G401.6 (cell line): Measurements from ENCODE around the gene CREB3.

Source experiments
- FAIRE-seq: peaks from 2 replicates; lab custom pipeline; 2012; peaks lifted over from hg19 to GRCh38; lab: Jason Lieb, UNC

The CREB3 gene

DNA sequence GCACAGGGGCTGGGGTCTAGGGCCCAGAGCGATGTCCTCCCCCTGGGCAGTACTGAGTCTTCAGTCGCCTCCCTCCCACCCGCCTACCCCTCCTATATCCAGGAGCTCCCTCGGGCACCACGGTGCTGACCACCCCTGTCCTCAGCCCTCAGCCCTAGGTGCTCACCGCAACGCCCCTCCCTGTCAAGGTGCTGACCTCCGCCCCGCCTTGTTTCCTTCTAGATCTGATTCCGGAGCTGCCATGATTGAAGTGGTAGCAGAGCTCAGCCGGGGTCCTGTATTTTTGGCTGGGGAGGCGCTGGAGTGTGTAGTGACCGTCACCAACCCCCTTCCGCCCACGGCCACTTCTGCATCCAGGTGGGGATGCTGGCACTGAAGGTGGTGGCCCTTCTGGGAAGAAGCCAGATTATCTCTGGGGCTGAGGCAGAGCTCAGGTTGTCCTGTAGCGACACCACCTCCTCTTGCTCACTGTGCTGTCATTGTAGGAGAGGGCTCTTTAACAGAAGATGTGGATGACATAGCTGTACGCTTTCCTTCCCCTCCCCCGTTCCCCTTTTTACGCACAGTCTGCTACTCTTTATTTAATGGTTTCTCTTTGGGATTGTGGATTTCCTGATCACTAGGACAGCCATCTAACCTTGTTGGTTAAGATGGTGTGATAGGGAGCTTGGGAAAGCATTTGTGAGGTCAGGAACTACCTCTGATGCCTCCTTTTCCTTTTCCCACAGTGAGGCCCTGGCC, 17.2 kb downstream of the CREB3 start:
- no peak for FAIRE-seq

DNA sequence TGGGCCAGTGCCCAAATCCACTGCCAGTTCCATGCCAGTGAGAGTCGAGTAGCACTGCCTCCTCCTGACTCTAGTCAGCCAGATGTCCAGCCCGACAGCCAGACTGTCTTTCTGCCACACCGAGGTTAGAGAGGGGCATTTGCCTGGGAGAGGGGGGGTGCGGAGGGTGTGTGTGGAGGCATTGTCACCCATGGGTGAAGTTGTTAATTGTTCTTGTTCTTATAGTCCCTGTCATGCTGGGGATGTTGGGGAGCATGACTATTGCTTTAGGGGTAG, 17.7 kb downstream of the CREB3 start:
- no peak for FAIRE-seq

DNA sequence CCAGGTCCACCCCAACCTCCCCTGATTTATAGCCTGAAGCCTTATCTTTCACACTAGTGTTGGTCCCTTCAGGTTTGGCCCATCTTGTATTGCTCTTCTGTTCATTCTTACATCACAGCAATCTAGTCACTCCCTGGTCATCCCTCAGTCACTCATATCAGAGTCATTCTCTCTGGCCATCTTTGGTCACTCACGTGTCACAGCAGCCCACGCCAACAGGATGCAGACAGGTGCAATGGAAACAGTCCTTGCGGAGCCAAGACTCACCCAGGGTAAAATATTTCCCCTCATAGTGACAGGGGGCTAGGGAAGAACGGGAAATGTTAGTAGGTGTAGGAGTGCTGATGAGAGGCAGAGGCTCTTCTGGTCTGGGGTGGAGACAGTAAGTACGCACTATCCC, 21.0 kb downstream of the CREB3 start:
- FAIRE-seq, result no peak

DNA sequence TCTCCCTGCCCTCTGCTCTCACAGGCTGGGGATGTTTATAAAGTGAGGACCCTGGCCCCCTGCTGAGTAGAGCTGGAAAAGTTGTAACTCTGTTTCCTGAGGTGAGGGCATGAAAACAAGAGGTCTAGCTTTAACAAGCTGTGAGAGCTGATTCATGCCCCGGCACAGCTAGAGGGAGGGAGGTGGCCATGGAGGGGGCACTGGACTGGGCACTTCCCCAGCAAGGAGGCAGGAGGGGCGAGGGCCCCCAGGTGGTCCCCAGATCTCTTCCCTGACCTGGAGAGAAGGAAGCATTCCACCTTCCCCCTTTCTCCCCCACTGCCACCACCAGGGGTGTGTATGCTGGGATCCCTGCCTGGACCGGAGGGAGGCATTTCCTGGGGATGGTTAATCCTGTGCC, 21.8 kb downstream of the CREB3 start, which contains the start of gene MSMP:
TSS of gene MSMP (minus strand) at position 13 of the 400 bp plus-strand sequence. CDS start 147 bp downstream, outside the sequence.
- FAIRE-seq, result no peak

DNA sequence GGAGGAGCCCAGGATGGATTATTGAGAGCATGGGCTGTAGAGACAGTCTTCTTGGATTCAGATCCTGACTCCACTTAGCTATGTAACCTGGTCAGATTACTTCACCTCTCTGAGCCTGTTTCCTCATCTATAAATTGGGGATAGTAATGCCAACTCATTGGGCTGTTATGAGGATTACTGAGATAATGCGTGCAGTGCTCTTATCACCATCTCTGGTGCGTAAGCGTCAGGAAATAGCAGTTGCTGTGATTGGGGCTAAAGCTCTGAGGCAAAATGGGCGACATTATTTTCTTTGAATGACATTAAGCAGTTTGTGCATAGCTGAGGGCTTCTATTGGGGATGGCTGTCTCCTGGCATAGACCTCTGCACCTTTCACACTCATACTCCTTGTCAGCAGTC, 22.6 kb downstream of the CREB3 start:
- no peak for FAIRE-seq

DNA sequence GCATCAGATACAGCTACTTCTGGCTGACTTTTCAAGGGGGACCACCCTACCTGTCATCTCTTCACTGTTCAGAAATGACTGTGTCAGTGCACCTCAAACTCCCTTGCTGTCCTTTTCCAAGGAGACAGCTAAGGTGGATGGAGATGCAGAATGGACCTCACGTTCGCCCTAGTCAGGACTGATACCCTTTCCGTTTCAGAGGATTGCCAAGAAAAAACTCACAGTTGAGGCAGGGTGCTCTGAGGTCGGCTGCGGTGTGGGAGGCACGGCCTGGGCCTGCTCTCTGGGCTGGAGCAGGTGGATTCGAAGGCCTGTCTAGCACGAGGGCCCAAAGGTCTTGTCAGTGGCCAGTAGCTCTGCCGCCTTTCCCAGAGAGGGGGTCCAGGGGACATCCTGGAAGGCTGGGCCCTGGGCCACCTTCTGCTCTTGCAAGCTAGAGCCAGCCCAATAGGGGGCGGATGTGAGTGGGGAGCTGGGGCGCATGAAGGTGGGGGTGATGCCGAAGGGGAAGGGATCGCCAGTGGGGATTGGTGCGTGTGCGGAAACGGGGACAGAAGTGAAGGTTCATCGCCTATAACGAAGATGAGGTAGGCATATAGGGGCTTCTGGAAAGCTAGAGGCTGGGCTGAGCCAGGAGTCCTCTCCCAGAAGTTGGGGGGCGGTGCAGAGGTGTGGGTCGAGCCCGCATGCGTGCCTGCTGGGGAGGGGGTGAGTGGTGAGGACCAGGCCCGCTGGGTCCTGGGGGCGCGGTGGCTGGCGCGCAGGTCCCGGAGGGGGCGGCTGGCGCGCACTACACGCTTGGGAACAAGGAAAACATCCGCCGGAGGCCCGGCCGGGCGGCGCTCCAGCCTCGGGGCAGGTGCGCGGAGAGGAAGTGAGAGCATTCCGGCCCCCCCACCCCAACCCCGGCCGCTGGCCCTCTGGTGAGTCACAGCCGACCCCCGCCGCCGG, 24.1 kb downstream of the CREB3 start:
- no peak for FAIRE-seq

DNA sequence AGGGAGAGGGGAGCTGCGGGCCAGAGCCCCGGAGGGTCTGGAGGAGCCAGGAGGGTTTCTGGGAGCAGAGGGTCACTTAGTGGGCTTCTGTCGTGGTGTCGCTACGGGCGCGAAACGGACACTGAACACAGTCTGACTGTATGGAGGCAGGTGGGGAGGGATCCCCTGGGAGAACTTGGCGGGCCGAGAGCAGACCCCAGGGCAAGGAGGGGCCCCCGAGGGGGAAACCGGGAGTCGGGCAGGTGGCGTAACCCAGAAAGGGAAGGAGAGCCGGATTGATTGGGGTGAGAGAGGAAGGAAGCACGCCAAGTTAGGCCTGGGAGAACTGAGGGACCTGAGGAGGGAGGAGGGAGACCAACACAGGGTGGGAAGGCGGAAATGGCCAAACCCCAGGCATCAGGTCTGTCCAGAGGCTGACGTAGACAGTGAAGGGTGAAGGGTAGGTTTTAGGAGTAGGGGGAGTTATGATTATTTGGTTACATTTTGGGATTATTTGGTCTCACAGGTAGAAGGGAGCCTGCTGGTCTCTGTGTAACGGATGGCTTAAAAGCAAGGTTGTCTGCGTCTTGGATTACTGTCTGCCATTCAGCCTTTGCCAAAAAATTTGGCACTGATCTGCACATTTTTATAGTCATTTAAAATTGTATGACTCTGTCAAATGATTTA, 24.9 kb downstream of the CREB3 start:
- no peak for FAIRE-seq

DNA sequence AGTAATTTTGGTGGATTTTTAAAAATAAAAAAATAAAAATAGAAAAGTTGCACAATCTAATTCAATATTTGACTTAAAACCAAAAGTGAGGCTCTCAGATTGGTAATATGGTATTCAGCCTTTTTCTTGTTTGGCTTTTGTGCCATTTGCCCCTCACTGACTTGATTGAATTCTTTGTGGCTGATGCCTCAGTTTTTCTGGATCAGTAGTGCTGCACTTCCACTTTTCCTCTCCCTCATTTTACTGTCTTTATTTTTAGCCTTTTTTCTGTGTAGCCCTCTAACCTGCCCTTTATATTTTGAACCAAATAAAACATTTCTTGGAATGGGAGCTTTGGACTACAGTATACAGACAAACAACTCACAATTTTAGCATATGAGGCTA, 25.4 kb downstream of the CREB3 start:
- FAIRE-seq, result no peak

DNA sequence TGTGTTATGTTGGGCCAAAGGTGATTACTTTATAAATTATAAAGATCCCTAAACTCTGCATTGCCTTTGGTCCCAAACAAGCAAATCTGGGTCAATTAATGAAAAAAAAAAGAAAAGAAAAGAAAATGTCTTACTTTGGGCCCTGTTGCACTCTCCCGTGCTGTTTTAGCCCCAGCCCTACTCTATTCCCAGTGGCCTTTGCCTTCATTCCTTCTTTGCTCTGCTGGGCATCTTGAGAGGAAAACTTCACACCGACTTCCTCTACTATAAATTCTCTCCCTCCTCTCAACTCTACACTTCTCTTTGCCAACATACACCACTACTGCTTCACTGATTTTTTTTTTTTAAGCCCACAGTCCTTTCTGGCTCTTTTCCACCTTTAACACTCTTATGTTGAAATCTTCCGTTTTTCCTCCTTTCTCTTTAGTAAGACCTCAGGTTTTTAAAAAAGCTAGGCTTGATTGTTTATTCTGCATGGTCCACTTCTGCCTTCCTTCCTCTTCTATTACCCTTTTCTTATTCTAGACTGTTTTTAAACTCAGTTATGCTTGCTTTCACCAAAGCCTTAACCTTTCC, 26.1 kb downstream of the CREB3 start:
- no peak for FAIRE-seq

DNA sequence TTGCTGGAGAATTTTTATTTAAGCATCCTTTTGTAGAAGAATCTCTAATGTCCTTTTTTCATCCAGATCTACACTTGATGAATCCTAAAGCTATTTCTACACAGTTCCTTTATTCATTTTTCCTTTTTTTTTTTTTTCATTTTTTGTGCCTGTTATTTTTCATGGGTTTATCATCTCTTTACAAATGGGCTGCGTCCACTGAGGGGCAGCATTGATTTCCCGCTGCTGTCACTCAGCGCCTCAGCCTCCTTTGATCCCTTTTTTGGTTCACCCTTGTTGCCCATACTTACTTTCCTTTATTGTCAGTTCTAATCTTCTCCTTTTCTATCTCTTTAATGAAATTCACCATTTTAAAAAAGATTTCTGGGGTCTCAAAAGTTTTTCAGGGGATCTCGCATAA, 27.3 kb downstream of the CREB3 start:
- no peak for FAIRE-seq

DNA sequence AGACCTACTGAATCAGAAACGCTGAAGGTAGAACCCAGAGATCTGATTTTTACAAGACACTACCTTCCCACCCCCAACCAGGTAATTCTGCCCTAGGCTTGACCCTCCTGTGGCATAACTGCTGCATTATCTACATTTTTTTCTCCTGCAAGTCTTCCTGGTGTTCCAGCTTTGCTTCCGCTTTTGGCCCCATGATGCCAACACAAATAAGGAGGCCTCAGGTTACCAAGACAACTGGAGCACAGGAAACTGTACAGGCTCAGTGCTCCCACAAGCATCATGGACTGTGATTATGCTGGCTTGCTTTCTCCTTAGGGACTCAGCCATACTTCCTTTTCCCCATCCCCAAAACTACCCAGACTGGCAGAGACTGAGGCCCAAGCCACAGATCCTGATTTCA, 28.2 kb downstream of the CREB3 start:
- no peak for FAIRE-seq

DNA sequence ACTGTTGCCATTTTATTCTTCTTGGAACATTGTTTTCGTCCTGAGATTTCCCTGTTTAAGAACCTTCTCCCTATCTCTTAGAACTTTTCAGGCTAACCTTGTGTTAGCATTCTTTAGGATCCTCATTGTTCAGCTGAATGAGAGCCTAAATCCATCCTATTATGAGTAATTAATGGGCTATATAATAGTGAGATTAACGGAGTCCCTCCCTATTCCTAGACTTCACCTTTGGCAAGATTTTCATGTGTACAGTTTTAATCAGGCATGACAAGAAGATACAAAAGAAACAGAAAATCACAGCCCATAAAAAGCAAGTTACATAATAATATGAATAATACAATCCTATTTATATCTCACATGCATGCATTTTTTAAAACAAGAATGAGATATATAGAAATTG, 30.7 kb downstream of the CREB3 start:
- FAIRE-seq, result no peak

DNA sequence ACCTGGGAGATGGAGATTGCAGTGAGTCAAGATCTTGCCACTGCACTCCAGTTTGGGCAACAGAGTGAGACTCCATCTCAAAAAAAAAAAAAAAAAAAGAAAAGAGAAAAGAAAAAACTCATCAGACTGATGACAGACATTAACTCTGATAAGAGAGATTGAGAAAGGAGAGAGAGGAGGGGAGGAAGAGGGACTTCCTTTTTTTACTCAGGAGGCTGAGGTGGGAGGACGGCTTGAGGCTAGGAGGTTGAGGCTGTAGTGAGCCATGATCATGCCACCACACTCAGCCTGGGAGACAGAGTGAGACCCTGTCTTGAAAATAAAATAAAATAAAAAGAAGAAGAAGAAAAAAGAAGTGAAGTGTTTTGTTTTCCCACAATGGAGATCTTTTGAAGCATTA, 31.3 kb downstream of the CREB3 start:
- FAIRE-seq, result no peak

DNA sequence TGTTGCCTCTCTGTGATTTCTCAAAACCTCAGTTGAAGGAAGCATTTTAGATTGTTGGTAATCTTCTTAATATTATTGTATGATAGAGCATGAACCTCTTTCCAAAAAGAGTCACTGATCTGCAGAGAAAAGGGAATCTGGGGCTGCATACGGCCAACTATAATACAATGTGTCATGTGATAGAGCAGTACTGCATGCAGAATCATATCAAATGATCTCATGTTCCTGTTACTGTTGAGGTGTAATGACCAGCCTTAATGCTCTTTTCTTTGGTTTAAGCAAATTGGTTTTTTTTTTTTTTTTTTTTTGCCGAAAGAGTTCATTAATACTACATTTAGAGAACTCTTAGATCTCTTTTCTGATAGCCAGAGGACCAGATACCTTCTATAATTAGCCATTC, 34.5 kb downstream of the CREB3 start:
- FAIRE-seq, result no peak

DNA sequence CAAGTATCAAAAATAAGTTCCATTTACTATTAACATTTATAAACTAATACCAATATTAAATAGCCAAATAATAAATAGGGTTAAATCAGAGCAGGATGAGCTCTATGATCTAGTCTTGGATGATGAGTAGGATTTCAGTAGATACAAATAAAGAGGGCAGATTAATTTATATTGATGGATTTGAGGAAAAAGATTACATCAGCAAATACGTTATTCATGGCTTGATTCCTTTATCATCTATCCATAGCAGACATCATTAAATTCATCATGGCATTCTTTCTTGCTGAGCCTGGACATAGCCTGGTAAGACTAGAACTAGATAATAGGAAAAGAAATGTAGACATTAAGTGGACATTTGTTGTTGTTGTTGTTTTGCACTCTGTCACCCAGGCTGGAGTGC, 35.0 kb downstream of the CREB3 start:
- FAIRE-seq, result no peak

DNA sequence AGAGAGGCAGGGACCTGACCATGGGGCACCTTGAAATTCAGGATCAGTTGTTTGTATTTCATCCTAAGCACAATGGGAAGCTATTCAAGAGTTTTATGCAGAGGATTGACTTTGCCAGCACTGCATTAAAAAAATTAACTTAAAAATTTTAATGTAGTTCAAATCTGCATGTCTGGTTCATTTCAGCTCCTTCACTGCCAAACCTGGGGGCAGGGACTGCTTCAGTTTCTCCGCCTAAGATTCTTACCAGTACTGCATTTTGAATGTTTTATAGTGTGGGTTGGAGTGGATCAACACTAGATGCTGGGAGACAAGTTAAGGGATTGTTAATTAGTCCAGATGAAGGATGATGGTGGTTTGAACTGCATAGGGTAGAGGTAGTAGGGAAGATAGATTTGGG, 37.3 kb downstream of the CREB3 start:
- FAIRE-seq, result no peak

DNA sequence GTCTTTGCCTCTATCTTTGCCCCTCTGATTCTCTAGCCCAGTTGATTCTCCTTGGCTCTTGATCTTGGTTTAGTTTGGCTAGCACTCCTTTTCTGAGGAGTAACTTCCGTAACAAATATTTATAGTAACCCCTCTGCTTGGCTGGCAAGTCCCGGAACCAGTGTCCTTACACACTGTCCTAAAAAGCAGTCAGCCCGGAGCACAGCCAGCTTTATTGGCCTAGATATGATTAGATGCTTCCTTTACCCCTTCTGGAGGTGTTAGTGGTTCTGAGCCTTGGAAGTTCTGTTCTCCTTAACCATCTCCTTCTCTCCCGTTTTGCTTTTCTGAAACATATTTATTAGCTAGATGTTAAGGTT, 38.6 kb downstream of the CREB3 start:
- no peak for FAIRE-seq

DNA sequence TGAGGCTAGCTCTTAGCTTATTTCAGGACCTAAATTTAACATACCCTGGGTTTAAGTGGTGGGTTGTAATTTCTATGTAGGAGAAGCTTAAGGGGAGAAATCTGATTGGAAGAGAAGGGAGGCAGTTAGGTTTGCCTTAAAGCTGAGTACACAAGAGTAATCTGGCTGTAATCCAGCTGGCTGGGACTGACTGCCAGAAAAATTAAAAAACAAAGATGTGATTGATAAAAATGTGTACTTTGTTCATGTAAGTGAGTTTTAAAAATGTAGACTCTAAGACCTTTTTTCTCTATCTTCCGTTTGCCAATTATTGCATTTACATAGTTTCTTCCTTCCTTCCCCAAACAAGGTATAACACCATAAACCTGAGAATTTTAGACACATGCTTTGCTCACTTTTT, 39.1 kb downstream of the CREB3 start:
- FAIRE-seq, result no peak

DNA sequence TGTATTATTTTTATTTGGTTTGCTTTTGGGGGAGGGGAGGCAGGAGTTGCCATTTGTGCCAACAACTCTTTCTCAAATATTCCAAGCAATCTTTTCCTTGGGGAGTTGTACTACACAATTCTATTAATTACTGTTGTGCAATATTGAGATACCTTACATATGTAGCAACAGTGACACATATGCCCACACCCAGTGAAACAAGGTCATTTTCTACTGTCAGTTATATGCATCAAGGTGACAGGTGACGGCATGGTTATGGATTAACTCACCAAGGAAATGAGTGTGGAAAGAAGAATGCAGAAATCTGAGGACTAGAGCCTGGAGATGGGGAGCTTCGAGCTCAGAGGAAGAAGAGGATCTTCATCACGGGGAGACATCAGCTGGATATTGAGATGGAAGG, 39.5 kb downstream of the CREB3 start:
- no peak for FAIRE-seq

DNA sequence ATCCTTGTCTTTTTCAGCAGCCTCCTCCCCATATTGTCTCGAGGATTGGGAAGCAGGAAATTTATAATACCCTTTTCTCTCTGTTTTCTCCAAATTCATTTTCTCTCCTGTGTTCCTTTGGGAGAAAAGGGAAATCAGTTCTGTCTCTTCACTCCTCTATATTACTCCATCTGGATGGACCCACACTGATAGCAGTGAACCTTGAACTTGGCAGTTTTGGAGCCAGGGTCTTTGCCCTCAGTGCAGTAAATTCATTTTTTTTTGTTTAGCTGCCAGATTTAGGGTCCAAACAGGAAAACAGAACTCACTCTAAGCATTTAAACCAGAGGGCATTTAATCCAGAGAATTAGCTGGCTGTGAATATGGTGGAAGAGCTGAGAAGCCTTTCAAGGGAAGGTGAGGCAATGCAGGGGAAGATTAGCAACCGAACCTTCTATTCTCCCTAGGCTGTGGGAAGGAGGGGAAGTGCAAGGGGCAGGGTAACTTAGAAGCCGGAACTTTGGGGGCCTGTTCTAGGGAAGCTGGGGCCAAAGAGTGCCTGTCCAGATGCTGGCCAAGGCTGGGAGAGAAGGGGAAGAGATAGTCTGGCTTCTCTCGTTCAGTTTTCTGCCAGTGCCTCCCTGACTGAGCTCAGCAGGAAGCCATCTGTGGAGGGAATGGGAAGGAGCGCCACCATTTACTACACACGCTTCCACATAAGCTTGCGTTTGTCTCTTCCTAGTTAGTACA, 42.6 kb downstream of the CREB3 start:
- FAIRE-seq, result no peak

DNA sequence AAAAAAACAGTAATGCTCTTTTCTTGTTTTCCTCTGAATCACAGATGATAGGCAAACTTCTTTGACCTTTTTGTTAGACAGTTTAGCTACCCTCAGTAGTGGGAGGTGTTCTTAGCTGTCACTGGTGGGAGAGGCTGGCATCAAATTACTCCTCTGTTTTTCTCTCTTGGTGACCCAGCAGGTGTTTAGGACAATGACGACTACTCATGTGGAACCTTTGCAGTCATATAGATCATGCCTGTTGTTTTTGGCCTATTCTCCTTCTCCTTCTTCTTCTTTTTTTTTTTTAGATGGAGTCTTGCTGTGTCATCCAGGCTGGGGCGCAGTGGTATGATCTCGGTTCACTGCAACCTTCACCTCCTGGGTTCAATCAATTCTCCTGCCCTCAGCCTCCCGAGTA, 43.6 kb downstream of the CREB3 start:
- FAIRE-seq, result no peak

DNA sequence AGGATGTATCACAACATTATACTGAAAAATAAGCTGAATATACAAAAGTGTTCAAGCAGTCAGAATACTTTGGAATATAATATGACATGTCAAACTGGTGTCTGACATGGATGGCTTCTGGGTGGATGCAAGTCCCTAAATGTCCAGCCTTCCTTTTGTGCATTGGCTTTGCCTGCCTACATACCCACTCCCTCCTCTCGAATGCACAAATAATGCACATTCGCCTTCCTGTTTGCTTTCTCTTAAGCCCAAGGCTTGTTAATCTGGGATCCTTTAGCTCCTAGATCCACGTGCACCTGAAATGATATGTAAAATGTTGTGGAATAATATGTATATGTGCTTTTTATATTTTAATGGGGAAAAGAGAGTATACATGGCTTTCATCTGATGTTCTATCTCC, 46.0 kb downstream of the CREB3 start:
- no peak for FAIRE-seq
